Measurements from ENCODE around the gene TASOR. TPM values are rescaled to one million over a fixed set of nuclear protein-coding genes. Genes with fewer than 3 reads are reported as not detected.

Gene TASOR
- total RNA-seq, 2 donors from 2014 or later: 62.5 to 94.2 TPM

DNA sequence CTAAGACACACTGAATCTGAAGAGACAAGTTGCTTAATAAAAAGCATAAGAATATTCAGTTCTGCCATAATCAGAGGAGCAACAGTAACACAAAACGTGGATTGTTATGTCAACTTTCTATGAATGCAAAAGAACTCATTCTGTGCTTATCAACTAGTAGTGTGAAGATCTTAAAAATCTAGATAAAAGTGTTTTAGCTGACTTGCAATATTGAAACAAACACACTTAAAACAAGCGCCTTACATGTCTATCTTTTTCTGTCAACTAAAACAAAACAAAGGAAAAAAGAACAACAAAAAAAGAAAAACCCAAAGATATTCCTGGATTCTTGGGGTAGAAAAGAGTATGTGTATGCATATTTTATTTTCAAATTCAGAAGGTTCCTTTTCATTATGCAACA is 37.7 kb downstream of the TASOR start:
- H3K4me3 ChIP-seq (ENCODE audit: low read length): no peak overlapping the region
- peaks cover 94% of the 10 kb centered on the region for H3K36me3 ChIP-seq (ENCODE audit: control insufficient read depth, insufficient read depth, low read length)
- H3K27ac Mint-ChIP-seq: no peak overlapping the region
- H3K4me3 Mint-ChIP-seq: no peak overlapping the region
- H3K4me1 Mint-ChIP-seq: no peaks in the 10 kb centered on the region
- H3K27me3 ChIP-seq (ENCODE audit: control insufficient read depth, insufficient read depth, low read length, poor library complexity, severe bottlenecking): no peaks in the 10 kb centered on the region
- WGBS, 2 experiments (ENCODE audit: insufficient coverage in 1 of 2, insufficient read length in 1 of 2): 86% methylated on average over 1 of the region's 2 CpGs; no CpG with 5 or more reads in 1 of the 2 experiments
- TF ChIP-seq, protein P1, sequence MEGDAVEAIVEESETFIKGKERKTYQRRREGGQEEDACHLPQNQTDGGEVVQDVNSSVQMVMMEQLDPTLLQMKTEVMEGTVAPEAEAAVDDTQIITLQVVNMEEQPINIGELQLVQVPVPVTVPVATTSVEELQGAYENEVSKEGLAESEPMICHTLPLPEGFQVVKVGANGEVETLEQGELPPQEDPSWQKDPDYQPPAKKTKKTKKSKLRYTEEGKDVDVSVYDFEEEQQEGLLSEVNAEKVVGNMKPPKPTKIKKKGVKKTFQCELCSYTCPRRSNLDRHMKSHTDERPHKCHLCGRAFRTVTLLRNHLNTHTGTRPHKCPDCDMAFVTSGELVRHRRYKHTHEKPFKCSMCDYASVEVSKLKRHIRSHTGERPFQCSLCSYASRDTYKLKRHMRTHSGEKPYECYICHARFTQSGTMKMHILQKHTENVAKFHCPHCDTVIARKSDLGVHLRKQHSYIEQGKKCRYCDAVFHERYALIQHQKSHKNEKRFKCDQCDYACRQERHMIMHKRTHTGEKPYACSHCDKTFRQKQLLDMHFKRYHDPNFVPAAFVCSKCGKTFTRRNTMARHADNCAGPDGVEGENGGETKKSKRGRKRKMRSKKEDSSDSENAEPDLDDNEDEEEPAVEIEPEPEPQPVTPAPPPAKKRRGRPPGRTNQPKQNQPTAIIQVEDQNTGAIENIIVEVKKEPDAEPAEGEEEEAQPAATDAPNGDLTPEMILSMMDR (conservative IDR thresholded peaks at IDR 0.05): no peak
- no peak for DNase-seq
- H3K27ac ChIP-seq (ENCODE audit: low read depth, low read length): no peak overlapping the region
- H3K9me3 Mint-ChIP-seq: no peaks in the 10 kb centered on the region
- H3K4me1 ChIP-seq (ENCODE audit: control insufficient read depth, insufficient read depth, low read length): no peaks in the 10 kb centered on the region
- H3K9ac ChIP-seq (ENCODE audit: extremely low read depth, low read length, poor library complexity, severe bottlenecking): no peak overlapping the region
- H3K36me3 Mint-ChIP-seq (ENCODE audit: low read depth): peaks cover 69% of the 10 kb centered on the region
- H3K27me3 Mint-ChIP-seq (ENCODE audit: insufficient read depth): no peaks in the 10 kb centered on the region
- no peaks in the 10 kb centered on the region for H3K9me3 ChIP-seq (ENCODE audit: control insufficient read depth, low read length)

DNA sequence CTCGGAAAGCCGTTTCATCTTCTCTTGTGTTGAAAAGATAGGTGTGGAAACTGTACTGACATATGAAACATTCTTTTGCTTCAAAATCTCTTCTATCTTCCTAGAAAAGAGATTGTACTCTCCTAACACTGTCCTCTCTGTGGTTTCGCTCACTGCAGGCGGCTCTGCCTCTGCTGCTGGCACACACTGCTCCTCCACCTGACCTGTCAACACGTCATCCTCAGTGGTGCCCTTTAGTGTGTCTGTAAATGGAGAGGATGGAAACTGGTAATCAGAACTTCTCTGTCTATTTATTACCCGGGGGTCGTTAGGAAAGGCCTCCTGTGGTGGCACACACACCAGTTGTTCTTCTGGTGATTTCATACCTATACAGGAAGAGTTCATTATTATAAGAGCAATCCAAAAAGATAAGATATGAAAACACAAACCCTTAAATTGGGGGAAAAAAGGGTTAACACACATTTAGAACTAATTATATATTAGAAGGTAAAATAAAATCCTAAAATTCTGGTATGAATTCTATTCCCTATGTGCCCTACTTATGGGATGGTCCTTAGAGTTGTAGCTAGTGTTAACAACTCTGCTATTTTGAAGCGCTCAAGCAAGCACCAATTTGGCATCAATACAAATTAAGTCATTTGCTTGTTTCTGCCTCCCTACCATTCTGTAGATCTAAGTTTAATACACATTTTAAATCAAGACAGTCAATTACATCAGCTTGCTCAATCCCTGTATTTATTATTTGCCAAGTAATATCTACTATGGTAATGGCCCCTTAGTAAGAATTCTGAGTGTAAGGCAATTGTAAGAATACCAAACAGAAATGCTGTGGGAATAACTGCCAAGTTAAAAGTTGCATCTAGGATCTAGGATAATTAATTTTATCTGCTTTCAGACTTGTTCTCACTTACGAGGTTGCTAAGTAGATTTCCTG is 49.2 kb downstream of the TASOR start:
- Mint-ChIP-seq H3K36me3 (ENCODE audit: low read depth) (peaks cover 58% of the 10 kb centered on the region), H3K9me3 (no peaks in the 10 kb centered on the region), H3K4me3 (no peak overlapping the region), H3K27me3 (ENCODE audit: insufficient read depth) (no peaks in the 10 kb centered on the region), H3K27ac (no peak overlapping the region), H3K4me1 (peaks cover 13% of the 10 kb centered on the region)
- H3K9ac ChIP-seq (ENCODE audit: extremely low read depth, low read length, poor library complexity, severe bottlenecking): no peak overlapping the region
- 96 to 100% methylated on average over 3 to 9 of the region's 9 CpGs for WGBS, 2 experiments (ENCODE audit: insufficient coverage in 1 of 2, insufficient read length in 1 of 2)
- H3K27ac ChIP-seq (ENCODE audit: low read depth, low read length): no peak overlapping the region
- no peak for DNase-seq
- H3K27me3 ChIP-seq (ENCODE audit: control insufficient read depth, insufficient read depth, low read length, poor library complexity, severe bottlenecking): no peaks in the 10 kb centered on the region
- H3K9me3 ChIP-seq (ENCODE audit: control insufficient read depth, low read length): no peaks in the 10 kb centered on the region
- peaks cover 79% of the 10 kb centered on the region for H3K36me3 ChIP-seq (ENCODE audit: control insufficient read depth, insufficient read depth, low read length)
- no peaks in the 10 kb centered on the region for H3K4me1 ChIP-seq (ENCODE audit: control insufficient read depth, insufficient read depth, low read length)
- TF ChIP-seq, protein P1 (conservative IDR thresholded peaks at IDR 0.05): no peak
- H3K4me3 ChIP-seq (ENCODE audit: low read length): no peak overlapping the region

Other genes starting within 250 kb of the TASOR start
- gene ERC2, start 214.8 kb downstream of the TASOR start, total RNA-seq: 10 to 100 TPM; 16.1 to 22.8 TPM
- 10 to 100 TPM; 32.1 to 36.4 TPM for gene CCDC66, start 126.1 kb downstream of the TASOR start, total RNA-seq
- gene ARHGEF3, start 118.7 kb upstream of the TASOR start, total RNA-seq: 10 to 100 TPM; 12.7 to 14.1 TPM